GM19239 (cell line): Measurements from ENCODE around the gene RAB21.
"Not testable (repeated sequence)": the region's sequence is repeated elsewhere in the genome, so short reads cannot be mapped to it uniquely, and the experiment has no call there.

Source experiments
- DNase-seq: peaks from one replicate; pipeline ENCODE4 v3.0.0; 2011; ENCODE audit warnings: low spot score; ENCODE audit not compliant: insufficient read length
- FAIRE-seq: peaks from 2 replicates; lab custom pipeline; 2011; peaks lifted over from hg19 to GRCh38; lab: Jason Lieb, UNC

Gene RAB21

DNA sequence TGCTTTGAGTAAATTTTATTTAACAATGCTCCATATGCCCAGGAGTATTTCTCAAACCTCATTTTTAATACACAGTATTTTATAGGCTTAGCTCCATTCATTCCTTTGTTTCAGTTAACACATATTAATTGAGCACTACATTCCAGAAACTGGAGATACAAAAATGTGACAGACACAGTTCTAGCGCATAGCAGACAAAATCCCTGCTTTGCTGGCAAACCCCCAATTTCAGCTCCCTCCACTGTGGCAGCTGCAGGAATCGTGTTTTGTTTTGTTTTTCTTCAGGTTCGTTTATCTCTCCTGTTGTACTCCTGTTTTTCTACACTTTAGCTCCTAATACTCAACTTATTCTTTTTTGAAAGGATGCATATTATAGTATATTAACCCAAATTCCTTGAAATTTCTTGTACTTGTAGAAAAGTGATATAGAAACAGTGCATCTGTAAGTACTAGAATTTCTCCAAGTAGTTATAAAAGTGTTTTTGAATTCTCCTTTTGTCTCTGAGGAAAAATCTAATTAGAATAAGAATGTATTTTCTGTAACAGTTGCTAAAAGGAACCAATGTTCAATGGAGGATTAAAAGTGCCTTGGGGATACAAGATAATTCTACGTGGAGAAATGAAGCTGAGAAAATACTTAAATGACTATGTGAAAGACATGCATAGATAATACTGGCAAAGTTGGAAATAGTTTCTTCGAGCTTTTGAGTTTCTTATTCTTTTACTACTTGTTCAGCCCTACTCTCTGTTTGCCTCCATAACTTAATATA lies 6.4 kb upstream of the RAB21 start:
- FAIRE-seq (no peak), DNase-seq (no peak)

DNA sequence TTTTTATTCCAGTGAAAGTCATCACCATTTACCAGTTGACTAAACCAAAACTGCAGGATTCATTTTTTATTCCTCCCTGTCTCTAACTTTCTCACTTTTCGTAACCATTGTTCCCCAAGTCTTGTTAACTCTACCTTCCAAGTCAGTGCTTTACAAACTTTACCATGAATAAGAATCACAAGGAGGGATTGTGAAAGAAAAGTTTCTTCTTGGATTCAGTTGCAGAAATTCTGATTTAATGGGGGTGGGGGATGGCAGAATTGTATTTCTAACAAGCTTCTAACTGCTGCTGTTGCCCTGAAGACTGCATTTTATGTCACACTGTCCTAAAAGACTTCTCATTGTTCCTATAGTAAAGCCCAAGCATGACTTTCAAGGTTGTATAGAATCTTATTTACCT lies 5.0 kb upstream of the RAB21 start:
- FAIRE-seq = no peak
- DNase-seq = no peak

- DNase-seq (no peak), FAIRE-seq (no peak)
Measured at GRCh38 chr12:71752891-71753290, 1.8 kb upstream of the RAB21 start.

- FAIRE-seq = peak; percentile 65
- peak; percentile 39 for DNase-seq
Measured at GRCh38 chr12:71755146-71755892, 656 bp downstream of the RAB21 start.

GRCh38 chr12:71756054-71756690 lies 1.5 kb downstream of the RAB21 start:
- no peak for FAIRE-seq
- DNase-seq = no peak

- FAIRE-seq = no peak
- no peak for DNase-seq
Measured at GRCh38 chr12:71759941-71760340, 5.3 kb downstream of the RAB21 start.

DNA sequence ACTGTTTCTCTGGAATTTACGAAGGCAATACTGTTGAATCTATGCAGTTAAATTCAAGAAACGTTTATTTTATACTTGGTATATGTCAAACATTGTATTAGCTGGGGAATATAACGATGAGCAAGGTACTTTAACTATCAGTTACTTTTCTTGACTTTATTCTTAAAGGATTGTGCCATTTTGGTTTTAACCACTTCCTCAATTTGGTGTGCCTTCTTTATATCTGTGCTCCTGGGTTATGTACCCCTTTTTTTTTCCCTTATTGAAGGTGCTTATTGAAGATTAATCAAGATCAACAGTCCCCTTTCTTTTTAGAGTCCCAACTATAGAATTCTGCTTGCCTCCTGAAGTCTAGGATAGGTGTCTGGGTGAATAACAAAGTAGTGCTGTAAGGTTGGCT lies 5.8 kb downstream of the RAB21 start:
- no peak for FAIRE-seq
- DNase-seq = no peak

GRCh38 chr12:71761354-71761753 lies 6.7 kb downstream of the RAB21 start:
- DNase-seq, FAIRE-seq: not testable (repeated sequence)

GRCh38 chr12:71763677-71764379 lies 9.2 kb downstream of the RAB21 start:
- FAIRE-seq = no peak
- no peak for DNase-seq

GRCh38 chr12:71764587-71765321 lies 10.1 kb downstream of the RAB21 start:
- FAIRE-seq (no peak), DNase-seq (no peak)

- no peak for FAIRE-seq
- no peak for DNase-seq
Measured at GRCh38 chr12:71766202-71766601, 11.5 kb downstream of the RAB21 start.

DNA sequence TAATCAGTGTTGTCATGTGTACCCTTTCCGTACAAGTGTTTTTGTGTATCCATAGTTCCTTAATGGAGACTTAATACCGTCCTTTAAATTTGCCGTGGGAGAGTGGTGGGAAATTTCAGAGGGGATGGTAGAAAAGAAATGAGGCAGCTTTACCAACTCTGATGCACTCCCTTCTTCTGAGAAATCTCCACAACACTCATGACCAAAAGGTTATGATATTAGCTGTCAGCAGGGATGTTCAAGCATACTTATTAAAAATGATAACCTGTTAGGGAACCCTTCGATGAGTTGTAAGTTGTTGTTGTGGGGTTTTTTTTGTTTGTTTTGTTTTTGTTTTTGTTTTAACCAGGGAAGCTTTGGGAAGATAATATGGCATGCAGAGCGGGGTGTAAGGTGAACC lies 12.5 kb downstream of the RAB21 start:
- FAIRE-seq = no peak
- no peak for DNase-seq

GRCh38 chr12:71768900-71769299 lies 14.2 kb downstream of the RAB21 start:
- FAIRE-seq = peak; percentile 26
- no peak for DNase-seq

DNA sequence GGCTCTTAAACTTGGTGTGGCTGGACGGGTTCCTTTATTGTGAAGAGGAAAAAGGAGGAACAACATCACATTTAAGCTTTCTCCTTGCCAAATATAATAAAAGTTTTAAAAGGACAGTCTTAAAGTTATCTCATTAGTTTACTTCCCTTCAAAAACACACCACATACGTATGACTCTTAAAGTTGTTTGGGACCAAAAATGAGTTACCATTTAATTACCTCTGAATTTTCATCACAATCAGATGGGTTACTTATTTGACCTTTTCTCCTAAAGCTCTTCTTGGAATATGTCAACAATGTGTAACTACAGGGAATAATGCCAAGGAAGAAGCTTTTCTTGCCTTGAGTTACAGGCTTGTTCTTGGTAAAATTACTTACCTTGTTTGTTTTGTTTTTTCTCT lies 16.4 kb downstream of the RAB21 start:
- DNase-seq (no peak), FAIRE-seq (no peak)

GRCh38 chr12:71772735-71773134 lies 18.1 kb downstream of the RAB21 start:
- no peak for DNase-seq
- no peak for FAIRE-seq

DNA sequence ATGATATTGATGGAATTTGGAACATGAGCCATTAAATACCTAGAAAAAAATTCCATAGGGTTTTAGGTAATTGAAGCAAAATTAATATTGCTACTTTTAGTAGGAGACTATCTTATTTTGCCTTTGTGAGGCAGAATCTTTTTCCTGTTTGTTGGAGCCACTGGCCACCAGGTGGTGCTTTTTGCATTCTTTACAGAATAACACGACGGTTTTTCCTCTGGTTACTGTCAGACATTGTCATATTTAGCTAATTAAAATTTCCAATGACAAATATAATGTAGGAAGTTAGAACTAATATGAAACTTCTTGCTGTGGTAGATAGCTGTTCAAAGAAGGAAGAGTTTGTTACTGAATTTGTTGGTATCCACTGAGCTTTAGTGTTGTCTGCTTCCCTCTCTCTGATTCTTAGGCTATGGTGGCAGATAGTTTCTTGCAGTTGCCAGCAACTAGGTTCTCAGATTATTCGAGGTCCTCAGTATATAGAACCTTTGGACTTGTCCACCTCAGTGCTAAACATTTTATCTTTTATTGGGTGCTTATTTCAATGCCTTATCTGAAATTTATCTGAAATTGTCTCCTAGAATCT lies 25.7 kb downstream of the RAB21 start:
- DNase-seq = no peak
- FAIRE-seq = peak; percentile 69

DNA sequence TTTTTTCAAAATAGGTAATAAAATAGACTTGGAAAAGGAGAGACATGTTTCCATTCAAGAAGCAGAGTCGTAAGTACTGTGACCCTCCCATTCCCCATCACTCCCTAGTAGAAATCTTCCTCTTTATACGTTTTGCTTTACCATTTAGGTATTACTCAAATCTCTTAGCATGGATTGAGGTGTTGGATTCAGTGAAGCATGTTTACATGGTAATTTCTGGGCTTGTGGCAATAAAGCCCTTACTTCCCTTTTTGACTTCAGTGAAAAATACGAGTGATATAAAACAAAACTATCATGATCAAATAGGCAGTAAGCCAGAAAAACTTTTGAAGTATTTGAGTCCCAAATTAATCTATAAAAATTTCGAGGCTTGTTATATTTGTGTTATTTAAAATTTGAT lies 27.4 kb downstream of the RAB21 start:
- DNase-seq (no peak), FAIRE-seq (peak; percentile 31)

- FAIRE-seq (no peak), DNase-seq (no peak)
Measured at GRCh38 chr12:71786829-71787228, 32.2 kb downstream of the RAB21 start.

- DNase-seq = no peak
- no peak for FAIRE-seq
Measured at GRCh38 chr12:71787580-71787979, 32.9 kb downstream of the RAB21 start.

DNA sequence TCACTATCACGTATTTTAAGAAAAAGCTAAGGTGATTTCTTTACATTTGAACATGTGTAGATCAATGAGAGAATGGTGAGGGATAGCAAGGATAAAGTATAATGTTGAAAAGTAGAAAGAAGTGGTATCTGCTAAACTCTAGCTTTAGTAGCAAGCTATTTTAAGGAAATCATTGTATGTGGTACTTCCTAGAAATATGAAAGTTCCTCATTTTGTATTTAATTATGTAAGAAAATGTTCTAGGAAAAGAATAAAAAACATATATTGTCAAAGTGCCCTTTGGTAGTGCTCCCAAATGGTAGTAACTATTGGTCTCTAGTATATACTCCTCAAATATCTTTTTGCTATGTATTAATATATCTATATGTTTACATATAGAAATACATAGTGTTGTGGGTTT lies 35.7 kb downstream of the RAB21 start:
- FAIRE-seq (no peak), DNase-seq (no peak)
